ENCODE data around the gene KRT72.

The KRT72 gene

GRCh38 chr12:52575256-52575655 lies 26.0 kb downstream of the KRT72 start:
- TF ChIP-seq EGR1 (IDR thresholded peaks at IDR 0.05) (no peak), CREB1 (IDR thresholded peaks at IDR 0.05; ENCODE audit: low read depth) (no peak), FOXM1 (IDR thresholded peaks at IDR 0.05; ENCODE audit: borderline replicate concordance, low read depth) (no peak), TAF1 (IDR thresholded peaks at IDR 0.05; ENCODE audit: low read depth) (no peak), RAD21 (IDR thresholded peaks at IDR 0.05; ENCODE audit: low read depth) (no peak)
- TF ChIP-seq, protein P1, sequence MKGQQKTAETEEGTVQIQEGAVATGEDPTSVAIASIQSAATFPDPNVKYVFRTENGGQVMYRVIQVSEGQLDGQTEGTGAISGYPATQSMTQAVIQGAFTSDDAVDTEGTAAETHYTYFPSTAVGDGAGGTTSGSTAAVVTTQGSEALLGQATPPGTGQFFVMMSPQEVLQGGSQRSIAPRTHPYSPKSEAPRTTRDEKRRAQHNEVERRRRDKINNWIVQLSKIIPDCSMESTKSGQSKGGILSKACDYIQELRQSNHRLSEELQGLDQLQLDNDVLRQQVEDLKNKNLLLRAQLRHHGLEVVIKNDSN (IDR thresholded peaks at IDR 0.05) = no peak
- TF ChIP-seq, protein P2, sequence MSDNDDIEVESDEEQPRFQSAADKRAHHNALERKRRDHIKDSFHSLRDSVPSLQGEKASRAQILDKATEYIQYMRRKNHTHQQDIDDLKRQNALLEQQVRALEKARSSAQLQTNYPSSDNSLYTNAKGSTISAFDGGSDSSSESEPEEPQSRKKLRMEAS (IDR thresholded peaks at IDR 0.05) = no peak

DNA sequence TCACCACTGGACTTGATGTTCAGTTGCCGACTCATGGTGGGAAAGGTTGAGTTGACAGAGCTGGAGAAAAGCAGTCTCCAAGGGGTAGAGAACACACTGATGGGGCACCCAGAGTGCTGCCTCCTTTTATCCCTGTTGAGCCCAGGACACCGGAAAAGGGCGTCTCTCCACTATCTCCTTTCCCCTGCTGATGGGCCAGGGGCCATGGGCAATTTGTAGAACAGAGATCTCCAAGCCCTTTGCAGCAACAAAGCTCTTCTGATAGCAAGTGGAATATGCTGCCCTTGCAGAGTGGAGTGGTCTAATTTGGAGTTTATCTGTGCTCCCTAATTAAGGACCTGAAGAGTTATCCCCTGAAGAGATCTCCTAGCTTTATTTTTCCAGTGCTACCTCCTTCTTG lies 27.5 kb downstream of the KRT72 start, which contains the start of gene KRT74:
KRT74 (minus strand) TSS at position 101 of the 400 bp plus-strand sequence; CDS start at position 35, 66 bp downstream.
- TF ChIP-seq EP300 (IDR thresholded peaks at IDR 0.05; ENCODE audit: borderline replicate concordance) (no peak), RAD21 (IDR thresholded peaks at IDR 0.05; ENCODE audit: low read depth) (no peak), ZBTB7A (IDR thresholded peaks at IDR 0.05; ENCODE audit: low read depth) (no peak), TEAD4 (IDR thresholded peaks at IDR 0.05) (no peak), NFIC (IDR thresholded peaks at IDR 0.05) (no peak), YY1 (IDR thresholded peaks at IDR 0.05; ENCODE audit: low read depth) (no peak), TAF1 (IDR thresholded peaks at IDR 0.05; ENCODE audit: low read depth) (no peak), FOXM1 (IDR thresholded peaks at IDR 0.05; ENCODE audit: borderline replicate concordance, low read depth) (no peak), REST (IDR thresholded peaks at IDR 0.05; ENCODE audit: low read depth) (no peak), TCF12 (IDR thresholded peaks at IDR 0.05; ENCODE audit: low read depth) (no peak), CREB1 (IDR thresholded peaks at IDR 0.05; ENCODE audit: low read depth) (no peak), EGR1 (IDR thresholded peaks at IDR 0.05) (no peak), CEBPB (IDR thresholded peaks at IDR 0.05) (no peak)
- TF ChIP-seq, protein P2 (IDR thresholded peaks at IDR 0.05) = no peak
- TF ChIP-seq, protein P1 (IDR thresholded peaks at IDR 0.05) = no peak

- TF ChIP-seq NFIC (IDR thresholded peaks at IDR 0.05) = no peak
- TF ChIP-seq, protein P2 (IDR thresholded peaks at IDR 0.05) = no peak
Observed at GRCh38 chr12:52573306-52573705, 28.0 kb downstream of the KRT72 start.

GRCh38 chr12:52570511-52570910 lies 30.8 kb downstream of the KRT72 start:
- TF ChIP-seq NFIC (IDR thresholded peaks at IDR 0.05) (no peak), TCF12 (IDR thresholded peaks at IDR 0.05; ENCODE audit: low read depth) (no peak), TAF1 (IDR thresholded peaks at IDR 0.05; ENCODE audit: low read depth) (no peak)

- TF ChIP-seq TEAD4 (IDR thresholded peaks at IDR 0.05) = no peak
- TF ChIP-seq YY1 (IDR thresholded peaks at IDR 0.05; ENCODE audit: low read depth) = no peak
- no peak for TF ChIP-seq TAF1 (IDR thresholded peaks at IDR 0.05; ENCODE audit: low read depth)
- TF ChIP-seq ZBTB7A (IDR thresholded peaks at IDR 0.05; ENCODE audit: low read depth) = no peak
- no peak for TF ChIP-seq NFIC (IDR thresholded peaks at IDR 0.05)
- no peak for TF ChIP-seq REST (IDR thresholded peaks at IDR 0.05; ENCODE audit: low read depth)
- TF ChIP-seq CREB1 (IDR thresholded peaks at IDR 0.05; ENCODE audit: low read depth) = no peak
- TF ChIP-seq, protein P2 (IDR thresholded peaks at IDR 0.05) = no peak
- TF ChIP-seq EP300 (IDR thresholded peaks at IDR 0.05; ENCODE audit: borderline replicate concordance) = no peak
- TF ChIP-seq FOXM1 (IDR thresholded peaks at IDR 0.05; ENCODE audit: borderline replicate concordance, low read depth) = no peak
- TF ChIP-seq EGR1 (IDR thresholded peaks at IDR 0.05) = no peak
- TF ChIP-seq TCF12 (IDR thresholded peaks at IDR 0.05; ENCODE audit: low read depth) = no peak
- TF ChIP-seq CEBPB (IDR thresholded peaks at IDR 0.05) = no peak
- TF ChIP-seq RAD21 (IDR thresholded peaks at IDR 0.05; ENCODE audit: low read depth) = no peak
- TF ChIP-seq, protein P1 (IDR thresholded peaks at IDR 0.05) = no peak
Observed at GRCh38 chr12:52568111-52568510, 33.2 kb downstream of the KRT72 start.
